HG03378 (cell line): ENCODE data around the gene SYNGR3.

ENCODE experiments used
- ATAC-seq: cut with Tn5 transposase; IDR thresholded peaks from one replicate; pipeline ENCODE4 v1.9.1; 2021; ENCODE audit warnings: mild to moderate bottlenecking, moderate library complexity; ENCODE audit not compliant: unreplicated experiment

The SYNGR3 gene

GRCh38 chr16:2038382-2039231 is 48.8 kb downstream of the SYNGR3 start:
- no peak for ATAC-seq

DNA sequence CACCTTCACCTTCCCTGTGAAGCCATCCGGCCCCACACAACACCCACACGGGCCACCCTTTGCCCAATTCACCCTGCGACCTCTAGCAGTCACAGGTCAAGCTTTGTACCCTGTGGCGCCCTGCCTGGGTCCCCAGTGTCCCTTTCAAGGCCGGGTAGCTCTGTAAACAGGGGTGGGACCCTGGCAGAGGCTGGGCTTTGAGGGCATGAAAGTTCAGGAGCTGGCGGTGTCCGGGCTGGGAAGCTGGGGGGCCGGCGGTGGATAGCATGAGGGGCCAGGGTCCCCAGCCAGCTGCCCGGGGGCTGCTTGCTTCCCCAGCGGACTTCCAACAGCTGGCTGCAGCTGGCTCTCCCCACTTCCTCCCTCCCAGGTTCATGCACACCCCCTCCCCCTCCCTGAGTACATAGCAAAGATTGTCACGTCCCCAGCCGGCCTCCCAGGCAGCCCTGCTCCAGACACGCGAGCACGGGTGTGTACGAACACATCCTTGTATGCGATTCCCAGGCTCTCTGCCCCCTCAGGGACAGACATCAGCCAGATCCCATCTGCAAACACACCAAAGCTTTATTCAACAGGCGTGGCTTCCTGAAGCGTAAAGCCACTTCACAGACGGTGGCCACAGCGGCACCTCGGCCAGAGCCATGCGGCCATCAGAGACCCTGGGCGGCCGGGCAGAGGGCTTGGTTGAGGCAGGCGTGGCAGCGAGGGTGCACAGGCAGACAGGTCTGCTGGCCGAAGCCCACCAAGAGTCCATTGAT is 49.7 kb downstream of the SYNGR3 start:
- ATAC-seq: no peak

GRCh38 chr16:2040041-2040786 is 50.4 kb downstream of the SYNGR3 start:
- ATAC-seq: no peak

DNA sequence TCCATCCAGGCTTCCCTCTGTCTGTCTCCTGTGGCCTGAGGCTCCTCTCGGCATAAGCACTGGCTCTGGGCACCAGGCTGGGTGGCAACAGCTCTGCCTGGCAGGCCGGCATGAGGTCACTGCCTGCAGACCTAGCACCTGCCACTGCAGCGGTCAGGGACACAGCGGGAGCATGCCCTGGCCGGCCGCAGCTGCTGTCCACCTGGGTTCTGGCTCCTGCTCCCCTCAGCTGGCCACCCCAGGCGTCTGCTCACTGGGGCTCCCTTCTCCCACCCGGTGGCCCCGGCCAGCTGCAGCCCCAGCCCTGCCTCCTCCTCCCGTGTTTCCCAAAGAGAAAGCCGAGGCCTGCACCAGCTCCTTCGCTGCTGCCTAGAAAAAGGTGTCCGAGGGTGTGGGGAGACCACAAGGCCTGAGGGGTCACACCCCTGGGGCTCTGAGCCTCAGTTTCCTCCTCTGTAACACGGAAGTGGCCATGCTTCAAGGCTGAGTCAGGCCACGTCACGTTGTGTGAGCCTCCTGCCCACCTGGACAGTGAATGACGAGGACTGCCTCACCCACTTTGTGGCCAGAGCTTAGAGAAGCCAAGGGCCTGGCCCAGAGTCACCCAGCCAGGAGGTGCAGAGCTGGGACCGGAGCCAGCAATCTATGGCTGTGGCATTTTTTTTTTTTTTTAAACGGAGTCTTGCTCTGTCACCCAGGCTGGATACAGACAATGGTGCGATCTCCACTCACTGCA is 51.2 kb downstream of the SYNGR3 start:
- ATAC-seq: no peak

GRCh38 chr16:2042171-2042985 is 52.6 kb downstream of the SYNGR3 start:
- no peak for ATAC-seq

- ATAC-seq: no peak
These were observed 53.4 kb downstream of the SYNGR3 start for GRCh38 chr16:2042986-2043666.
